Tibial nerve (tissue), 4 donors: ENCODE results near the gene IL31.

ENCODE experiments used
- CTCF ChIP-seq, 5 experiments: fragments of 200-600 bp in 3 of 5; fragments of 450-650 bp in 2 of 5; sonication (generic) in 3 of 5; IDR thresholded peaks; one replicate each; pipeline ENCODE4 v1.5.1; 2016 to 2019; ENCODE audit warnings: antibody characterized with exemption in 5 of 5, mild to moderate bottlenecking in 3 of 5, moderate library complexity in 2 of 5
- EP300 ChIP-seq, 2 donors: sonication (generic); formaldehyde crosslinking; IDR thresholded peaks; one replicate each; pipeline ENCODE4 v1.6.1; 2017; ENCODE audit warnings: antibody characterized with exemption in 2 of 2, mild to moderate bottlenecking in 1 of 2
- POLR2A ChIP-seq, 2 donors: fragments of 450-650 bp; IDR thresholded peaks; one replicate each; pipeline ENCODE4 v1.6.1; 2017; ENCODE audit warnings: antibody characterized with exemption in 2 of 2, mild to moderate bottlenecking in 2 of 2, moderate library complexity in 2 of 2

GRCh38 chr12:122199484-122200355 lies 25.7 kb upstream of the IL31 start:
- no peak for TF ChIP-seq POLR2A (IDR thresholded peaks at IDR 0.05)
- no peak for TF ChIP-seq CTCF (IDR thresholded peaks at IDR 0.05)
- no peak for TF ChIP-seq EP300 (IDR thresholded peaks at IDR 0.05)
